ENCODE data around the gene EEFSEC. TPM values are rescaled to one million over a fixed set of nuclear protein-coding genes. Genes with fewer than 3 reads are reported as not detected.

The EEFSEC gene
- total RNA-seq, 1 experiment from 2014 or later: 9.5 TPM

GRCh38 chr3:128193168-128193567 lies 39.9 kb downstream of the EEFSEC start:
- Histone ChIP-seq H3K56ac (ENCODE audit: insufficient read length, low read depth, low read length) (no peak overlapping the region), H3T11ph (ENCODE audit: low read length) (no peak overlapping the region), H3K18ac (ENCODE audit: insufficient read length, low read depth, low read length) (no peak overlapping the region), H3K9me3 (ENCODE audit: control insufficient read depth, low read depth, low read length) (no peaks in the 10 kb centered on the region), H3K4ac (ENCODE audit: low read depth, low read length) (no peak overlapping the region), H3K23ac (ENCODE audit: insufficient read length, low read depth, low read length) (no peak overlapping the region), H2BK120ac (ENCODE audit: low read depth, low read length, poor library complexity, severe bottlenecking) (no peak overlapping the region), H3K23me2 (ENCODE audit: insufficient read length, low read depth, low read length, poor library complexity, severe bottlenecking) (no peaks in the 10 kb centered on the region), H4K5ac (ENCODE audit: insufficient read length, low read depth, low read length) (no peak overlapping the region), H4K91ac (ENCODE audit: insufficient read length, low read depth, low read length) (no peak overlapping the region), H3K79me1 (ENCODE audit: insufficient read depth, low read depth, low read length, poor library complexity, severe bottlenecking) (no peaks in the 10 kb centered on the region), H3K9ac (ENCODE audit: extremely low read depth, insufficient read length, low read length) (no peak overlapping the region), H4K8ac (replicated peaks; ENCODE audit: insufficient read length, low read depth, low read length) (no peak overlapping the region), H4K20me1 (ENCODE audit: control insufficient read depth, insufficient read depth, insufficient read length) (no peaks in the 10 kb centered on the region), H2AFZ (ENCODE audit: low read length) (no peak overlapping the region), H2BK15ac (ENCODE audit: low read depth, low read length) (no peak overlapping the region), H3K4me1 (ENCODE audit: insufficient read depth, low read length) (peaks cover 2% of the 10 kb centered on the region; the same call in 1 of the 2 replicates), H3K27ac (ENCODE audit: insufficient read length, low read depth, low read length) (no peak overlapping the region), H2AK5ac (ENCODE audit: insufficient read length, low read length) (no peak overlapping the region), H3K27me3 (ENCODE audit: insufficient read depth, low read length) (no peaks in the 10 kb centered on the region), H3K4me2 (ENCODE audit: insufficient read depth, insufficient read length, low read length) (no peak overlapping the region), H3K14ac (ENCODE audit: insufficient read depth, low read length) (peak overlapping the region; percentile 10; the same call in 1 of the 2 replicates), H2BK20ac (ENCODE audit: low read depth, low read length, poor library complexity, severe bottlenecking) (no peak overlapping the region), H2BK12ac (ENCODE audit: insufficient read length, low read depth, low read length) (no peak overlapping the region), H2BK5ac (ENCODE audit: insufficient read length, low read length) (no peak overlapping the region), H3K79me2 (ENCODE audit: insufficient read depth, low read length) (no peaks in the 10 kb centered on the region)
- H3K4me3 Mint-ChIP-seq: no peak overlapping the region
- no peak overlapping the region for H3K27ac Mint-ChIP-seq
- TF ChIP-seq CTCF (conservative IDR thresholded peaks at IDR 0.05): no peak
- no peaks in the 10 kb centered on the region for H3K9me3 Mint-ChIP-seq
- H3K36me3 Mint-ChIP-seq (ENCODE audit: insufficient read depth in 1 of 3, low read depth in 3 of 3): no peaks in the 10 kb centered on the region; a peak in 1 of 7 replicates
- no CpG with 5 or more reads among the region's 2 CpGs for WGBS (ENCODE audit: extremely low coverage, insufficient read length, low lambda C conversion rate)
- H3K4me1 Mint-ChIP-seq: peaks cover 26 to 37% of the 10 kb centered on the region in 2 experiments
- no peaks in the 10 kb centered on the region; the same call in 1 of the 2 replicates for H3K27me3 Mint-ChIP-seq (ENCODE audit: low read depth)
- no peak for DNase-seq
